Hypothalamus (tissue), 51 donors: ENCODE results near the gene SYNRG.
A peak's percentile ranks its signal among the peaks of the same experiment; 100 is the strongest.
"Not testable (repeated sequence)": the region's sequence is repeated elsewhere in the genome, so short reads cannot be mapped to it uniquely, and the experiment has no call there.

ENCODE experiments used
- DNase-seq, 51 donors: peaks; one replicate each; lab custom pipeline; 2025; lab: John Stamatoyannopoulos, UW

Gene SYNRG

GRCh38 chr17:37547986-37548385, 61.2 kb downstream of the SYNRG start:
- no peak for DNase-seq

- no peak for DNase-seq
These were observed 62.9 kb downstream of the SYNRG start for GRCh38 chr17:37546302-37546701.

GRCh38 chr17:37545486-37545885, 63.7 kb downstream of the SYNRG start:
- no peak for DNase-seq

- DNase-seq, result no peak
These were observed 65.6 kb downstream of the SYNRG start for GRCh38 chr17:37543637-37544052.

GRCh38 chr17:37541880-37542660, 67.1 kb downstream of the SYNRG start:
- DNase-seq, result no peak

GRCh38 chr17:37538981-37539659, 70.1 kb downstream of the SYNRG start:
- no peak for DNase-seq

- DNase-seq, result no peak
These were observed 73.3 kb downstream of the SYNRG start for GRCh38 chr17:37535906-37536305.

GRCh38 chr17:37532756-37533155, 76.5 kb downstream of the SYNRG start:
- DNase-seq, result no peak

- DNase-seq, result no peak
These were observed 78.8 kb downstream of the SYNRG start for GRCh38 chr17:37530420-37530819.

- DNase-seq, result peak in 3 of 51 donors; percentile 6 to 25 (median 18)
These were observed 81.9 kb downstream of the SYNRG start for GRCh38 chr17:37527249-37527851.

- DNase-seq, result no peak
These were observed 85.5 kb downstream of the SYNRG start for GRCh38 chr17:37523715-37524219.

GRCh38 chr17:37521821-37522220, 87.4 kb downstream of the SYNRG start:
- DNase-seq, result no peak

- DNase-seq, result no peak
These were observed 89.0 kb downstream of the SYNRG start for GRCh38 chr17:37520174-37520573.

GRCh38 chr17:37519251-37519985, 89.8 kb downstream of the SYNRG start:
- no peak for DNase-seq

- peak in 5 of 51 donors; percentile 6 to 22 (median 10) for DNase-seq
These were observed 90.4 kb downstream of the SYNRG start for GRCh38 chr17:37518826-37519225.

GRCh38 chr17:37517881-37518280, 91.3 kb downstream of the SYNRG start:
- DNase-seq, result no peak

- peak in 3 of 51 donors; percentile 7 to 33 (median 12) for DNase-seq
These were observed 93.1 kb downstream of the SYNRG start for GRCh38 chr17:37516127-37516571.

GRCh38 chr17:37513711-37514110, 95.5 kb downstream of the SYNRG start:
- DNase-seq, result no peak

GRCh38 chr17:37512442-37513068, 96.7 kb downstream of the SYNRG start:
- DNase-seq, result no peak

- not testable (repeated sequence) for DNase-seq
These were observed 97.6 kb downstream of the SYNRG start for GRCh38 chr17:37511642-37512041.
